Cardiac muscle cell (in vitro differentiated cells and primary cell): Measurements from ENCODE around the gene BTNL3. TPM values are rescaled to one million over a fixed set of nuclear protein-coding genes. Genes with fewer than 3 reads are reported as not detected.
"Not testable (repeated sequence)": the region's sequence is repeated elsewhere in the genome, so short reads cannot be mapped to it uniquely, and the experiment has no call there.

Experiments used
- DNase-seq, 2 donors: peaks; one replicate each; pipeline versions ENCODE4 v3.0.0 to v3.0.0-alpha.2; 2010 to 2017; ENCODE audit warnings: low read depth in 1 of 2, low spot score in 1 of 2
- H3K27ac ChIP-seq: fragments of 200-600 bp; sonication (generic); 2 replicates; pipeline ENCODE4 v1.5.1; 2016
- H3K27me3 ChIP-seq: fragments of 200-600 bp; sonication (generic); 2 replicates; pipeline ENCODE4 v1.6.0; 2016; ENCODE audit warnings: control low read depth
- H3K36me3 ChIP-seq: fragments of 200-600 bp; sonication (generic); 2 replicates; pipeline ENCODE4 v1.5.1; 2016; ENCODE audit warnings: control low read depth
- H3K4me1 ChIP-seq: fragments of 200-600 bp; sonication (generic); 2 replicates; pipeline ENCODE4 v1.8.1; 2017; ENCODE audit warnings: low read depth, mild to moderate bottlenecking, mixed run types
- H3K4me3 ChIP-seq: fragments of 200-600 bp; sonication (generic); 2 replicates; pipeline ENCODE4 v1.5.1; 2016; ENCODE audit warnings: mild to moderate bottlenecking
- H3K9me3 ChIP-seq: fragments of 200-600 bp; sonication (generic); 2 replicates; pipeline ENCODE4 v1.5.1; 2017; ENCODE audit warnings: low read depth, mild to moderate bottlenecking, control low read depth
- polyA plus RNA-seq: library from polyadenylated mRNA; unstranded; fragments of >200 nt; fragmentation: Nextera tagmentation; extraction: Ambion mirVana; gene quantifications from 2 replicates; pipeline ENCODE4 v1.2.1, GENCODE V29; 2016
- total RNA-seq: library from RNA; depleted of rRNA; stranded (reverse); fragments of >200 nt; gene quantifications from 2 replicates; pipeline ENCODE4 v1.2.3, GENCODE V29; 2016
- TF ChIP-seq, protein P1 (sequence below): IDR thresholded peaks from 2 replicates; pipeline ENCODE4 v1.5.1; 2012; ENCODE audit warnings: low read depth, mild to moderate bottlenecking, low read length

BTNL3 gene
- total and polyA plus RNA-seq, 2 experiments from 2014 or later = not detected

DNA sequence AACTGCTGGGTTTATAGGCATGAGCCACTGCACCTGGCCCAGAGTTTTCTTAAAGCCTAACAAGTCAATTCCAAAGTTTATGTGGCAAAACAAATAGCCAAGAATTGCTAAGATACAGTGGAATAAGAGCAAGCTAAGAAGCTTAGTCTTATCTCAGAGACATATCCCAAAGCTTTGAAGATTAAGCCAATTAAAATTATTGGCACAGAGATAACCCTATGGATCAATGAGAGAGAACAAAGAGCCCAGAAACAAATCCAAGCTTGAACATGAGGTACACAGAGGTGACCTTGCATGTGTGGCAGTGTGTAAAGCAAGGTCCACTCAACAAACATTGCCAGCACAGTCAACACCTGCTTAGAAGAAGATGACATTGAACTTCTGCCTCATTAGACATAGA, 13.3 kb downstream of the BTNL3 start:
- H3K27ac ChIP-seq = no peak overlapping the region
- no peaks in the 10 kb centered on the region for H3K9me3 ChIP-seq
- H3K4me1 ChIP-seq = no peaks in the 10 kb centered on the region
- H3K36me3 ChIP-seq = no peaks in the 10 kb centered on the region
- no peaks in the 10 kb centered on the region for H3K27me3 ChIP-seq
- TF ChIP-seq, protein P1, sequence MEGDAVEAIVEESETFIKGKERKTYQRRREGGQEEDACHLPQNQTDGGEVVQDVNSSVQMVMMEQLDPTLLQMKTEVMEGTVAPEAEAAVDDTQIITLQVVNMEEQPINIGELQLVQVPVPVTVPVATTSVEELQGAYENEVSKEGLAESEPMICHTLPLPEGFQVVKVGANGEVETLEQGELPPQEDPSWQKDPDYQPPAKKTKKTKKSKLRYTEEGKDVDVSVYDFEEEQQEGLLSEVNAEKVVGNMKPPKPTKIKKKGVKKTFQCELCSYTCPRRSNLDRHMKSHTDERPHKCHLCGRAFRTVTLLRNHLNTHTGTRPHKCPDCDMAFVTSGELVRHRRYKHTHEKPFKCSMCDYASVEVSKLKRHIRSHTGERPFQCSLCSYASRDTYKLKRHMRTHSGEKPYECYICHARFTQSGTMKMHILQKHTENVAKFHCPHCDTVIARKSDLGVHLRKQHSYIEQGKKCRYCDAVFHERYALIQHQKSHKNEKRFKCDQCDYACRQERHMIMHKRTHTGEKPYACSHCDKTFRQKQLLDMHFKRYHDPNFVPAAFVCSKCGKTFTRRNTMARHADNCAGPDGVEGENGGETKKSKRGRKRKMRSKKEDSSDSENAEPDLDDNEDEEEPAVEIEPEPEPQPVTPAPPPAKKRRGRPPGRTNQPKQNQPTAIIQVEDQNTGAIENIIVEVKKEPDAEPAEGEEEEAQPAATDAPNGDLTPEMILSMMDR = no peak
- no peak for DNase-seq
- no peak overlapping the region for H3K4me3 ChIP-seq

DNA sequence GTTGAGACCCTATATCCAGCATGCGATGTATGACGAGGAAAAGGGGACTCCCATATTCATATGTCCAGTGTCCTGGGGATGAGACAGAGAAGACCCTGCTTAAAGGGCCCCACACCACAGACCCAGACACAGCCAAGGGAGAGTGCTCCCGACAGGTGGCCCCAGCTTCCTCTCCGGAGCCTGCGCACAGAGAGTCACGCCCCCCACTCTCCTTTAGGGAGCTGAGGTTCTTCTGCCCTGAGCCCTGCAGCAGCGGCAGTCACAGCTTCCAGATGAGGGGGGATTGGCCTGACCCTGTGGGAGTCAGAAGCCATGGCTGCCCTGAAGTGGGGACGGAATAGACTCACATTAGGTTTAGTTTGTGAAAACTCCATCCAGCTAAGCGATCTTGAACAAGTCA, 17.1 kb downstream of the BTNL3 start:
- no peaks in the 10 kb centered on the region for H3K4me1 ChIP-seq
- no peak for DNase-seq
- TF ChIP-seq, protein P1 = no peak
- no peaks in the 10 kb centered on the region for H3K9me3 ChIP-seq
- no peak overlapping the region for H3K4me3 ChIP-seq
- H3K36me3 ChIP-seq = no peaks in the 10 kb centered on the region
- H3K27ac ChIP-seq = no peak overlapping the region
- H3K27me3 ChIP-seq = no peaks in the 10 kb centered on the region

DNA sequence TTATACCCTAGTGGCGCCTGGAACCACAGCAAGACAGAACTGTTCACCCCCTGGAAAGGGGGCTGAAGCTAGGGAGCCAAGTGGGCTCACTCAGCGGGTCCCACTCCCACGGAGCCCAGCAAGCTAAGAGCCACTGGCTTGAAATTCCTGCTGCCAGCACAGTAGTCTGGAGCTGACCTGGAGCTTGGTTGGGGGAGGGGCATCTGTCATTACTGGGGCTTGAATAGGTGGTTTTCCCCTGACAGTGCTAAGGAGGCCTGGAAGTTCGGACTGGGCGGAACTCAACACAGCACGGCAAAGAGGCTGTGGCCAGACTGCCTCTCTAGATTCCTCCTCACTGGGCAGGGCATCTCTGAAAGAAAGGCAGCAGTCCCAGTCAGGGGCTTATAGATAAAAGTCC, 19.5 kb downstream of the BTNL3 start:
- Histone ChIP-seq H3K4me3 (no peak overlapping the region), H3K27ac (no peak overlapping the region), H3K9me3 (no peaks in the 10 kb centered on the region), H3K27me3 (no peaks in the 10 kb centered on the region), H3K4me1 (no peaks in the 10 kb centered on the region), H3K36me3 (no peaks in the 10 kb centered on the region)
- DNase-seq = no peak
- TF ChIP-seq, protein P1 = no peak

DNA sequence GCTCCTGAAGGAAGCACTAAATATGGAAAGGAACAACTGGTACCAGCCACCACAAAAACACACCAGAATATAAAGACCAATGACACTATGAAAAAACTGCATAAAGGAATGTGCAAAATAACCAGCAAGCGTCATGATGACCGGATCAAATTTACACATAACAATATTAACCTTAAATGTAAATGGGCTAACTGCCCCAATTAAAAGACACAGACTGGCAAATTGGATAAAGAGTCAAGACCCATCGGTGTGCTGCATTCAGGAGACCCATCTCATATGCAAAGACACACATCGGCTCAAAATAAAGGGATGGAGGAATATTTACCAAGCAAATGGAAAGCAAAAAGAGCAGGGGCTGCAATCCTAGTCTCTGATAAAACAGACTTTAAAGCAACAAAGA, 21.4 kb downstream of the BTNL3 start:
- H3K9me3 ChIP-seq, H3K27me3 ChIP-seq, H3K4me3 ChIP-seq, H3K36me3 ChIP-seq, H3K4me1 ChIP-seq, H3K27ac ChIP-seq, DNase-seq: not testable (repeated sequence)

DNA sequence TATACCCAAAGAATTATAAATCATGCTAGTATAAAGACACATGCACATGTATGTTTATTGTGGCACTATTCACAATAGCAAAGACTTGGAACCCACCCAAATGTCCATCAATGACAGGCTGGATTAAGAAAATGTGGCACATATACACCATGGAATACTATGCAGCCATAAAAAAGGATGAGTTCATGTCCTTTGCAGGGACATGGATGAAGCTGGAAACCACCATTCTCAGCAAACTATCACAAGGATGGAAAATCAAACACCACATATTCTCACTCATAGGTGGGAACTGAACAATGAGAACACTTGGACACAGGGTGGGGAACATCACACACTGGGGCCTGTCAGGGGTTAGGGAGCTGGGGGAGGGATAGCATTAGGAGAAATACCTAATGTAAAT, 26.0 kb downstream of the BTNL3 start:
- H3K27me3 ChIP-seq, H3K27ac ChIP-seq, H3K36me3 ChIP-seq, H3K4me3 ChIP-seq, DNase-seq, H3K4me1 ChIP-seq, H3K9me3 ChIP-seq: not testable (repeated sequence)

DNA sequence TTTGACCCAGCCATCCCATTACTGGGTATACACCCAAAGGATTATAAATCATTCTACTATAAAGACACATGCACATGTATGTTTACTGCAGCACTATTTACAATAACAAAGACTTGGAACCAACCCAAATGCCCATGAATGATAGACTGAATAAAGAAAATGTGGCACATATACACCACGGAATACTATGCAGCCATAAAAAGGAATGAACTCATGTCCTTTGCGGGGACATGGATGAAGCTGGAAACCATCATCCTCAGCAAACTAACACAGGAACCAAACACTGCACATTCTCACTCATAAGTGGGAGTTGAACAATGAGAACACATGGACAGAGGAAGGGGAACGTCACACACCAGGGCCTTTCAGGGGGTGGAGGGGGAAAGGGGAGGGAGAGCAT, 28.8 kb downstream of the BTNL3 start:
- not testable (repeated sequence) for H3K27me3 ChIP-seq, DNase-seq, H3K4me1 ChIP-seq, H3K36me3 ChIP-seq, H3K27ac ChIP-seq, H3K4me3 ChIP-seq, H3K9me3 ChIP-seq

DNA sequence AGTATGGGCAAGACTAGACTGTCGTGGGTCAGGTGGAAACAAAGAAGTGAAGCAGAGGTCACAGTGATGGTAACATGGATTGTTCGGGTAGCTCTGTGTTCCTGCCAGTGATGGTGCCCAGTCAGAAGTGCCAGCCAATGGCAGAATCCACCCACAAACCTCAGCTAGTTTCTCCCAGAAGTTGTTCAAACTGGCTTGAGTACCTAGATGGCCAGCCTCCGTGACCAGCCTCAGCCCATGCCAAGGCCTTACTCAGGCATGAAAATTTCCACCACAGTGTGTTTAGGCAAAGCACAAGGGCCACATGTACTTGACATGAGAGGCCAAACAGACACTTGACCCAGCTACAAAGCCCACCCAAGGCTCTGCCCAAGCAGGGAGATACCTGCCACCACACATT, 32.0 kb downstream of the BTNL3 start:
- Histone ChIP-seq H3K9me3 (peaks cover 7% of the 10 kb centered on the region), H3K4me1 (no peaks in the 10 kb centered on the region)
- DNase-seq = no peak

More for the DNA sequence above, 32.0 kb downstream of the BTNL3 start:
- TF ChIP-seq, protein P1 = no peak
- H3K27me3 ChIP-seq = no peaks in the 10 kb centered on the region
- no peak overlapping the region for H3K4me3 ChIP-seq
- H3K36me3 ChIP-seq = no peaks in the 10 kb centered on the region
- H3K27ac ChIP-seq = no peak overlapping the region
